ENCODE measurements around the gene COX6A2.
A peak's percentile ranks its signal among the peaks of the same experiment; 100 is the strongest.

COX6A2 gene

DNA sequence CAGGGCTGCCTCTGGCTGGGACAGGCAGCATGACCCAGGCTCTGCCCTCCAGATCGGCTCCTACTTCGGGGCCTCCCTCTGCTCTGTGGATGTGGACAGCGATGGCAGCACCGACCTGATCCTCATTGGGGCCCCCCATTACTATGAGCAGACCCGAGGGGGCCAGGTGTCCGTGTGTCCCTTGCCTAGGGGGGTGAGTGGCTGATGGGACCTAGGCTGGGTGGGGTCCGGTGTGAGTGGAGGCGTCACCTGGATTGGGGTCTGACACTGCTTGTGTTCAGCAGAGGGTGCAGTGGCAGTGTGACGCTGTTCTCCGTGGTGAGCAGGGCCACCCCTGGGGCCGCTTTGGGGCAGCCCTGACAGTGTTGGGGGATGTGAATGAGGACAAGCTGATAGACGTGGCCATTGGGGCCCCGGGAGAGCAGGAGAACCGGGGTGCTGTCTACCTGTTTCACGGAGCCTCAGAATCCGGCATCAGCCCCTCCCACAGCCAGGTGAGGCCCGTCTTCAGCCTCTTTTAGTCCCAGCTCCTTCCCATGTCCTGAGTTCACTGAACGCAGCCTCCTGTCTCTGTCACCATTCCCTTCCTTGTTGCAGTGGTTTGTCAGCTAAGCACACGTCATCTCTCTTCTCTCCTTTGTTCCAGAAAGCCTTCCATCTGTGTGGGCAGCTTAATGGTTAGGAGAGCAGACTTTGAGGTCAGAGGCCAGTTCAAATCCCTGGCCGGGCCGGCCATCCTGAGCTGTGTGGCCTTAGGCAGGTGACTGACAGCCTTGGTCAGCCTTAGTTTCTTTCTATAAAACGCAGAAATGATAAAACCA lies 16.9 kb downstream of the COX6A2 start:
- DNase-seq: no peak

DNA sequence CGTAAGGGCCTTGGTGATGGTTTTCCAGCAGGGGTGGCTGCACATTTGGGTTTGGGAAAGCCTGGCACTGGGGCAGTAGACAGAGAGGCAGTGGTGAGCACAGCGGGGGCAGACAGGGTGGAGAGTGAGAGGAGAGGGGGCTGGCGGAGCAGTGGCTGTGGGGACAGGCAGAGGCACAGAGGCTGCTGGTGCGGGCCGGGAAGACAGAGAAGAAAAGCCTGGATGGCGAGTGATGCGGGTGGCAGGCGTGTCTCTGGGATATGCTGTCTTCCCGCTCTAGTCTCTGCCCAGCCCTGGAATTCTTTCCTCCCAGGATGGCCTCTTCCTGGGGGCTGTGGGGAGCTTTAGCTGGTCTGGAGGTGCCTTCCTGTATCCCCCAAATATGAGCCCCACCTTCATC lies 18.1 kb downstream of the COX6A2 start:
- DNase-seq: no peak

DNA sequence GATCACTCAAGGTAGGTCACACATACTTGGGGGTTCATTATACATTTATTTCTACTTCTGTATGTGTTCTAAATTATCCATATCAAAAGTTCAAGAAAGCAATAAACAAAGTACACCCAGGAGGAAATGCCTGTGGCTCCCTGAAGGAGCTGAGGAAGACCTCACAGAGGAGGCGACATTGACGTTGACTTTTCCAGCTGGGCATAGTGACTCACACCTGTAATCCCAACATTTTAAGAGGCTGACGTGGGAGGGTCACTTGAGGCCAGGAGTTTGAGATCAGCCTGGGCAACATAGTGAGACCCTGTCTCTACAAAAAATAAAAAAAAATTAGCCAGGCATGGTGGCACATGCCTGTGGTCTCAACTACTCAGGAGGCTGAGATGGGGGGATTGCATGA lies 18.7 kb downstream of the COX6A2 start:
- DNase-seq: no peak

DNA sequence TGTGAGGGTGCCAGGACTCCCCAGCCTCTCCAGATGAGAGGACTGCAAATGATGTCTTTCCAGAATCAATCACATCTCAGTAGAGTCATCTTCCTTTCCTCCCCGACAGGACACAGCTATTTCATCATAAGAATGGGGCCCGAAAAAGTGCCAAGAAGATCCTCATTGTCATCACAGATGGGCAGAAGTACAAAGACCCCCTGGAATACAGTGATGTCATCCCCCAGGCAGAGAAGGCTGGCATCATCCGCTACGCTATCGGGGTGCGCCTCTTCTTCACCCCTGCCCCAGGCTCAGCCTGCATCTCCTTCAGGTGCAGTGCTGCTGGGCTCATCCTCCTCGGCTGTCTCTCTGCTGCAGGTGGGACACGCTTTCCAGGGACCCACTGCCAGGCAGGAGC lies 20.8 kb downstream of the COX6A2 start:
- DNase-seq: no peak

DNA sequence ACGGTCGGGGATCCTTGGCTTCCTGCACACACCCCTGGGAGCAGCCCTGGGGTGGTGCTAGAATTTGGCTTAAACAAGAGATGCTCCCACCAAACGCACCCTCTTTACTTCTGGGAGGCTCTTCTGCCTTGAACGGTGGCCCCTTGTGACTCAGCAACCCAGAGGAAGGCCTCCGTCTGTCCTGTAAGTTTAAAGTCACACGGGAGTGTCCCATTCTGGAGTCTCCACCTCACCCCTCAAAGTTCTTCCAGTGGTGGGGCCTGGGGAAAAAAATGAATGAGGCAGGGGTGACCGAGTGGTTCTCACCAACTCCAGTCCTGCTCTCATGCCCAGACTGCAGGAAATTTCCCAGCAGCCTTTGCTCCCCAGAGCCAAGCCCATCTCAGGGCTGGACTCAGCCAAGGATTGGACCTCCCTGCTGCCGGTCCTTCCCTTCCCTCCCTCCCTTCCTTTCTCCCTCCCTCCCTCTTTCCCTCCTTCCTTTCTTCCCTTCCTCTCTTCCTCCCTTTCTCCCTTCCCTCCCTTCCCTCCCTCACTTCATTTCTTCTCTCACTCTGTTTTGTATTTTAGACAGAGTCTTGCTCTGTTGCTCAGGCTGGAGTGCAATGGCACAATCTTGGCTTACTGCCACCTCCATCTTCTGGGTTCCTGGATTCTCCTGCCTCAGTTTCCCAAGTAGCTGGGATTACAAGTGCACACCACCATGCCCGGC lies 23.7 kb downstream of the COX6A2 start:
- peak in 12 of 56 donors; percentile 8 to 33 (median 12) for DNase-seq

DNA sequence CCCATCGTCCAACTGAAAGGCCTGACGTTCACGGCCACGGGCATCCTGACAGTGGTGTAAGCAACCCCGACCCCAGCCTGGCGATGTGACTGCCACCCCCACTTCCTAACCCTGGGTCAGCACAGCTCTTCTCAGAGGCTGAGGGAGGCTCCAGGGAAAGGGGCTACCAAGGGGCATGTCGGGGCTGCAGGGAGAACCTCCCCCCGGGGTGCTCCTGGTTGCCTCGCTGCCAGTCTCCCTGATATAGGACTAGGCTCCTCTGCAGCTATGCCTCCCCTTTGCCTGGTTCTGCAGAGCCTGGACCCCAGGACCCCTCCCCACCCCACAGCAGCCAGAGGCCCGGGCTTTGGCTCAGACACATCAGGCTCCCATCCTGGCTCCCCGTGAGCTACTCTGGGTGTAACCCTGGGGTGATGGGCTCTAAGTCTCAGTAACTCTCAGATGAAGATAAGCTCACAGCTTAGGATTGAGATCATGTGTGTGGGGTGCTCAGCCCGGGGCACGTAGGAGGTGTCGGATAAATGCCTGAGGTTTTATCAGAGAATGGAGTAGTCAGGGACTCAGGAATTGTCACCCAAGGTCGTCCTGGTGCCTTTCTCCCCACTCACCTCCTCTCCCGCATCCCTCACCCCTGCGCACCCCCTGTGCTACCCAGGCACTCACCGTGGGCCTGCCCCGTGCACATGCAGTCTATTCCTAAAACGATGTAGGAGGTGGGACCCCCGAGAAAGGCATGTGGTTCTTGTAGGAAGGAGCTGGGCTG lies 24.4 kb downstream of the COX6A2 start:
- DNase-seq: no peak

DNA sequence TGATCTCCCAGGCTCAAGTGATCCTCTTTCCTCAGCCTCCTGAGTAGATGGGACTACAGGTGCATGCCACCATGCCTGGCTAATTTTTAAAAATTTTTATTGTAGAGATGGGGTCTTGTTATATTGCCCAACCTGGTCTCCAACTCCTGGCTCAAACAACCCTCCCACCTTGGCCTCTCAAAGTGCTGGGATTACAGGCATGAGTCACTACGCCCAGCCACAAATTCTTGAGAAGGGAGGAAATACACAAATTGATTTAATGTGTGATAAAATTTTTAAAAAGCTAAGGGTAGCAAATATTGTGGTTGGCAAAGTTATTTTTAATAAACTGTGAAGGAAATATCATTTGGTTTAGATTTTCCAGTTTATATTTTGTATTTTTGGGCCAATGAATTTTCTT lies 25.5 kb downstream of the COX6A2 start:
- DNase-seq: no peak

DNA sequence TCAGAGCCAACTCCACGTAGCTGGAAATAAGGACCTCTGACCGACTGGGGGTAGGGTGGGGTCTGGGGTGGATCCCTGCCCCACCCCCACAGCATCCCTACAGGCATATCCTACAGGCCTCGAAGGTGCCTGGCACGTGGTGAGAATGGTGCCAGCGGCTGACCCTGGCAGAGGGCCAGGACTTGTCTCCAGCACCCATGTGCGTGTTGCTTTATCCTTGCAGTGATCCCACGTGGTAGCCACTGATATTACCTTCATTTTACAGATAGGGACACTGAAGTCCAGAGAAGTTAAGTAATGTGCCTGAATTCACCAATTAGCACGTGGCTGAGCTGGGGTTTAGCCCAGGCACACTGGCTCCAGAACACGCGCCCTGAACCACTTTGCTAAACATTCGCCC lies 26.7 kb downstream of the COX6A2 start:
- no peak for DNase-seq

DNA sequence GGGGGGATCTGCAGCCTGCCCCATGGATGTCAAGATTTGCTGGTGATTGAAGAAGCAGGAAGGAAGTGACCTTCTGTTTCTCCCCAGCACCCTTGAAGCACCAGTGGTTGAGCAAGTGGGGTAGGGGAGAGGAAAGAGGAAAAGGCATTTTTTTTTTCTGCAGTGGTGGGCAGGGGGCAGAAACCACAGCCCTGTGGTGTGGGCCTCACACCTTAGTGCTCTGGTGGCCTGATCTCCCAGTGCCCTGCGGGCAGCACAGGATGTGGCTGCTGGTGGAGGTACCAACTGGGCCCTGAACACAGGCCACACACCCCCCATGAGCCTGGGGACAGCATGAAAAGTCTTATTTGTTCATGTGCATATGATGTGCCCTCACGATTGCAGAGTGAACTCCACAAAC lies 28.0 kb downstream of the COX6A2 start:
- no peak for DNase-seq

DNA sequence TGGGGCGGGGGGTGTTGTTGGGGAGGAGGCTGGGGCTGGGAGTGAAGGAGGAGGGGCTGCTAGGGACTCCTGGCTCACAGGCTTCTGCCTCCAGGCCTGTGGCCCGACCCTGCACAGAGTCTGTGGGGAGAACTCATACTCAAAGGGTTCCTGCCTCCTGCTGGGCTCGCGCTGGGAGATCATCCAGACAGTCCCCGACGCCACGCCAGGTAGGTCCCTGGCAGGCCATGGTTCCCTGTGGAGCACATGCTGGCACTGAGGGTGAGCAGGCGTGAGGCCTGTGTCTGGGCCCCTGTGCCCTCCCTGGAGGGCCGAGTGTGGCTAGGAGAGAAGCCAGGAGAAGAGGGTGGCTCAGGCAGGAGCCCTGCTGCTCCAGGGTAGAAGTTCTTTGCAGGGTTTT lies 30.5 kb downstream of the COX6A2 start:
- DNase-seq: no peak

DNA sequence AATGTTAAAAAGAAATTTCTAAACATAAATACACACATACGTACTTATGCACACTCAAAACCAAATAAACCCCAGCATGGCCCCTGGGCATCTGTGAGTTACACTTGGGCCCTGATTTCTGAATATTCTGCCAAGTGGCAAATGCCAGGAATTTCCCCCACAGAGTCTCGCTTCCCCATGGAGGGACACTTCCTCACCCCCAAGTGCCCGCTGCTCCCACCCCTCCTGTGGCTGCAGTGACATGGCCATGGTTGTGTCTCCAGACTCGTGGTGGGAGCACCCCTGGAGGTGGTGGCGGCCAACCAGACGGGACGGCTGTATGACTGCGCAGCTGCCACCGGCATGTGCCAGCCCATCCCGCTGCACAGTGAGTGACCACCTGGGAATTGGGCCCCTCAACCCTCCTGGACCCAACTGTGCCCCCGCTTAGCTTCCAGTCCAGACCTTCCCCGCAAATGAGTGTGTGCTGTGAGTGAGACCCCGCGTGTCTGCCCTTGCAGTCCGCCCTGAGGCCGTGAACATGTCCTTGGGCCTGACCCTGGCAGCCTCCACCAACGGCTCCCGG lies 31.0 kb downstream of the COX6A2 start:
- no peak for DNase-seq

DNA sequence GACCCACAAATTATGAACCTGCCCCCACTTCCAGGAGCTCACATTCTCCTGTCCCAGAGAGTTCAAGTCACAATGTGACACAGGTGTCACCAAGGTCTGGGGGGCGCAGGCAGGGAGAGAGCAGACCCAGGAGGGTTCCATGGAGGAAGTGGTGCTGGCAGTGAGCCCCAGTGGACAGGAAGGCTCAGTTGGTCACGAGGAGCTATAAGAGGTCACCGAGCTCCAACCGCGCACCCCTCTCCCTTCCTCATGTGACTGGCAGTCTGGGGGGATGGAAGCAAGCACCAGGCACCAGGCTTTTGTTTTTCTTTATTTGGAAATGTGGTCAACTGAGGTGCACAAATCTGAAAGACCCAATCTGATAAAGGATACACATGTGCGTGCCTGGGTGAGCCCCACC lies 32.5 kb downstream of the COX6A2 start:
- peak in 1 of 56 donors; percentile 45 for DNase-seq

DNA sequence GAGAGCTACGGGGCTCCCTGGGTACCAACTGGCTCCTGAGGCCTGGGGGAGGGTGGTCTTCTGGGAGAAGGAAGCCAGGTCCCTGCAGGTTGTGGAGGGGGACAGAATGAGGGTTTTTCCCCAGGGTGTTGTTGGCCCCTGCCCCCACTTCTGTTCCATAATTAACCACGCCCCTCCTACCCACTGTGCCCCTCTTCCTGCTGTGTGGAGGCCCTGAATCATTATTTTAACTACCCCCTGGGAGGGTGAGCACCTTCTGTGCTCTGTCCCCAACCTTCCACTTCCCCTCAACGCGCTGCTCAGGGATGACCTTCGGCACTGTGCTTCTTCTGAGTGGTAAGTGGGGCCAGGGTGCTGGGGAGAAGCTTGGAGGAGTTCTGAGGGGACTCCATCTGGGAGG lies 35.1 kb downstream of the COX6A2 start, which contains the start of gene ITGAD:
Gene ITGAD, plus strand, starts transcription at position 280 of the 400 bp plus-strand sequence. Its CDS starts 26 bp downstream, at position 306.
- no peak for DNase-seq

DNA sequence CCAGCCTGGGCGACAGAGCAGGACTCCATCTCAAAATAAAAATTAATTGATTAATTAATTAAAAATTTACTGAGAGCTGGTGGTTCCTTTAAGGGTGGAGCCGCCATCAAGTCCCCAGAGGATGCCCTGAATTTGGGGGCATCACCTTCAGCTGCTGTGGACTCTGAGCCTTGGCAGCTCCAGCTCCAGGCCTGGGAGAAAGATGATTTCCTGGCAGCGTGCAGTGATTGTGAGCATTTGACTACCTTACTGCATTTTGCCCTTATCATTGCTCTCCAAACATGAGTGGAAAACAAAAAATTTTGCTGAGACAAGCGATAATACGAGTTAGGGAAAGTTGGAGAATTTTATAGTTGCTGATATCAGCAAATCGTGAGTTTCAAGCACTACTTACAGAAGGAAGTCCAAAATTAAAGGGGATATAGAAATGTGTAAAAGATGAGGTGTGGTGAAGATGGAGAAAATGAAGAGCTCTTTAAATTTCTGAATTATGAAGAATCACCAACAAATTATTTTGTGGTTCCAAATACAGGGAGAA lies 37.6 kb downstream of the COX6A2 start:
- no peak for DNase-seq

DNA sequence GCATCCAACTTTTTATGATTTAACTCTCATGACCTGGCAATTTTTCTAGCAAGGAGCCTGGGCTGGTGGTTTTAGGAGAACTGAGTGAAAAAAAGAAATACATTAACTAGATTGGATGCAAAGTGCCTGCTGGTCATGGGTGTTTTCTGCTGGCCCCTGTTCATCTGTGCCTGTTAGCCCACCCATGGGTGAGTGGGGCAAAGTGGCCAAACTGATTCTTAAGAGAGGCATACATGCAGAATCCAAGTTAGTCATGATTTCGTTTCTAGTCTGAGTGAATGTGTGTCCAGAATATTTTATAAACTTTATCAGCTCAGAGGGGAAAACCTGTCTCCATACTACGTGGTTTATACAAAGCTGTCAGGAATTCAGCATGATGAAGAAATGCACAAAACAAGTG lies 39.6 kb downstream of the COX6A2 start:
- DNase-seq: no peak

DNA sequence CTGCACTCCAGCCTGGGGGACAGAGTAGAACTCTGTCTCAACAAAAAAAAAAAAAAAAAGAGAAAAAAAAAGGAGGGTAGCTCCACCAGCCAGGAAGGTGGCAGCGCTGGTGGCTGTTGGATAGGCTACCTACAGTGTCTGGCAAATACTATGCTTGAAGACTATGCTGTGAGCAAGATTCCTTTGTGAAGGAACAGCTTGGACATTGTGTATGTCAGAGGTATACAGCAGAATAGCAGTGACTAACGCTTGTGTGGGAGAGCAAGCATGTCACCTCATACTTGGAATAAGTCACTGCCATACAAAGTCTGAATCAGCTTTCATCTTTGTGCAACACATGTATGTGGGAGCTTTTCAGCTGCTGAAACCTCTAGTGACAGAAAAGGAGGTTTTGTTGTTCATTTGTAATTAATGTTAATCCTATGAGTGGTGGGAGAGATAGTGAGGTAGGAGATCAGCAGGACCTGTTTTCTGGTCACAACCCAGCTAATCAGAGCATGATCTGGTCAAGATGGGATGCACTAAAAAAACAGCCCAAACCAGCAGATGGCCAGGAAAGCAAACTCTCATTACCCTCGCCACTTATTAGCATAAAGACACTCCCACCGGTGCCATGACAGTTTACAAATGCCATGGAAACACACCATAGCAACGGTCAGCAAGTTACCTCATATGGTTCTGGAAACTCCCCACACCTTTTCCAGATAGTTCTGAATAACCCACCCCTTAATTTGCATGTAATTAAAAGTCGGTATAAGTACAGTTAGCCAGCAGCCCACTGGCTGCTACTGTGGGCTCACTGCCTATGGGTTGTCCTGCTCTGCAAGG lies 41.8 kb downstream of the COX6A2 start:
- DNase-seq: peak in 7 of 56 donors; percentile 8 to 61 (median 17)

DNA sequence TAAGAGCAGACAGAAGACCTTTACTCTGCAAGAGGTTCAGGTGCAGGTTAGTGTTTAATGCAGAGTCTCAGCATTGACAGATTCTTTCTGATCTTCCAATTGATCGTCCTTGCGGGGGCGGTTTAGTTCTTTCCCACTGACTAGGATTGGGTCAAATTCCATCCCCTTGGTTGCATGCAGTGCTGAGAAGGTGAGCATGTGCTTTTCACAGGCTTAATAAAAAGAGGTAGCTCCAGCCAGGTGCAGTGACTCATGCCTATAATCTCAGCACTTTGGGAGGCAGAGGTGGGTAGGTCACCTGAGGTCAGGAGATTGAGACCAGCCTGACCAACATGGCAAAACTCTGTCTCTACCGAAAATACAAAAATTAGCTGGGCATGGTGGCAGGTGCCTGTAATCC lies 42.5 kb downstream of the COX6A2 start:
- DNase-seq: no peak

DNA sequence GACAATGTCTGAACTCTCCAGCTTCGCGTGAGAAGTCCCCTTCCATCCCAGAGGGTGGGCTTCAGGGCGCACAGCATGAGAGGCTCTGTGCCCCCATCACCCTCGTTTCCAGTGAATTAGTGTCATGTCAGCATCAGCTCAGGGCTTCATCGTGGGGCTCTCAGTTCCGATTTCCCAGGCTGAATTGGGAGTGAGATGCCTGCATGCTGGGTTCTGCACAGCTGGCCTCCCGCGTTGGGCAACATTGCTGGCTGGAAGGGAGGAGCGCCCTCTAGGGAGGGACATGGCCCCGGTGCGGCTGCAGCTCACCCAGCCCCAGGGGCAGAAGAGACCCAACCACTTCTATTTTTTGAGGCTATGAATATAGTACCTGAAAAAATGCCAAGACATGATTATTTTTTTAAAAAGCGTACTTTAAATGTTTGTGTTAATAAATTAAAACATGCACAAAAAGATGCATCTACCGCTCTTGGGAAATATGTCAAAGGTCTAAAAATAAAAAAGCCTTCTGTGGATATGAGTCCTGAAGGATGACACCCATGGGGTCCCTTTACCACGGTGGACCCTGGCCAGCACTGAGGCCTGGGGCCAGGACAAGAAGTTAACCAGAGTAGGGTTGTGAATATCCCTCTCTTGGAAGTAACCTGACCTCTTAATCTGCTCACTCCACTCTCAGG lies 45.5 kb downstream of the COX6A2 start:
- DNase-seq: peak in 24 of 56 donors; percentile 9 to 55 (median 22)

DNA sequence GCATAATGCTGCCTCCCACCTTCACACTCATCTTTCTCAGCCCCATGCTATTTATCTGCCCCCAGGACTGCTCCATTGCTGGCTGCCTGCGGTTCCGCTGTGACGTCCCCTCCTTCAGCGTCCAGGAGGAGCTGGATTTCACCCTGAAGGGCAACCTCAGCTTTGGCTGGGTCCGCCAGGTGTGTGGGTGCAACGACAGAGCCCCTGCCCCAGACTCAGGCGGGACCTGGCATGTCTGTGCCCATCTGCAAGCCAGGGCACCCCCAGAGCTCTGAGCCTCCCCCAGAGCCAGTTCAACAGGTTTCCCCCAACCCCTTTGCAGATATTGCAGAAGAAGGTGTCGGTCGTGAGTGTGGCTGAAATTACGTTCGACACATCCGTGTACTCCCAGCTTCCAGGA lies 48.0 kb downstream of the COX6A2 start:
- no peak for DNase-seq

Measured in amygdala (tissue), 56 donors.